T-helper 1 cell (primary cell): ENCODE data around the gene SPINK9.

Experiments
- DNase-seq, 5 donors: peaks; one replicate each; pipeline ENCODE4 v3.0.0-alpha.2; 2012 to 2020

Gene SPINK9

GRCh38 chr5:148372166-148372725 lies 36.9 kb downstream of the SPINK9 start:
- DNase-seq, result no peak

- no peak for DNase-seq
These were observed 37.5 kb downstream of the SPINK9 start for GRCh38 chr5:148372893-148373292.

- DNase-seq, result peak in 3 of 5 donors; percentile 3 to 15 (median 9)
These were observed 39.5 kb downstream of the SPINK9 start for GRCh38 chr5:148374690-148375360.

GRCh38 chr5:148376198-148376597 lies 40.8 kb downstream of the SPINK9 start:
- DNase-seq, result no peak

GRCh38 chr5:148378670-148379069 lies 43.3 kb downstream of the SPINK9 start:
- no peak for DNase-seq

- no peak for DNase-seq
These were observed 44.0 kb downstream of the SPINK9 start for GRCh38 chr5:148379340-148379739.

GRCh38 chr5:148381906-148382305 lies 46.5 kb downstream of the SPINK9 start:
- DNase-seq, result no peak

- no peak for DNase-seq
These were observed 47.6 kb downstream of the SPINK9 start for GRCh38 chr5:148382961-148383360.

- DNase-seq, result peak; percentile 93 to 97 (median 95)
These were observed 48.4 kb downstream of the SPINK9 start, which contains the start of gene FBXO38 for GRCh38 chr5:148383564-148384379. TSS of gene FBXO38 (plus strand) at chr5:148383958. CDS start at chr5:148394777, 10,819 bp downstream.

GRCh38 chr5:148384380-148384737 lies 49.0 kb downstream of the SPINK9 start:
- DNase-seq, result peak in 1 of 5 donors; percentile 10

GRCh38 chr5:148385094-148385493 lies 49.7 kb downstream of the SPINK9 start:
- DNase-seq, result no peak

GRCh38 chr5:148386041-148386440 lies 50.7 kb downstream of the SPINK9 start:
- no peak for DNase-seq

- no peak for DNase-seq
These were observed 52.0 kb downstream of the SPINK9 start for GRCh38 chr5:148387325-148387724.

- DNase-seq, result peak in 1 of 5 donors; percentile 56
These were observed 53.3 kb downstream of the SPINK9 start for GRCh38 chr5:148388696-148389095.
